ENCODE data around the gene SETD9. TPM values are rescaled to one million over a fixed set of nuclear protein-coding genes. Genes with fewer than 3 reads are reported as not detected.

Gene SETD9
- total and polyA plus RNA-seq, 2 of the 13 experiments (the other 11 are each of a cell fraction or from before 2014, with no cell fraction given): 4.8 to 17.8 TPM

- TF ChIP-seq AHDC1 (CRISPR knock-in tag; IDR thresholded peaks at IDR 0.05; ENCODE audit: borderline replicate concordance) (peak; percentile 18; the same call in 1 of the 2 replicates), ZNF414 (CRISPR knock-in tag; IDR thresholded peaks at IDR 0.05) (no peak), TCF12 (IDR thresholded peaks at IDR 0.05) (no peak), TCF12 (CRISPR knock-in tag; IDR thresholded peaks at IDR 0.05) (no peak), KAT8 (CRISPR knock-in tag; IDR thresholded peaks at IDR 0.05) (no peak; the same call in 1 of the 2 replicates), HHEX (CRISPR knock-in tag; IDR thresholded peaks at IDR 0.05) (no peak), ZNF296 (CRISPR knock-in tag; conservative IDR thresholded peaks at IDR 0.05) (no peak), FLYWCH1 (CRISPR knock-in tag; IDR thresholded peaks at IDR 0.05) (no peak), ZC3H4 (CRISPR knock-in tag; IDR thresholded peaks at IDR 0.05; ENCODE audit: borderline replicate concordance) (no peak), ETV6 (CRISPR knock-in tag; conservative IDR thresholded peaks at IDR 0.05) (no peak), FOSL2 (CRISPR knock-in tag; IDR thresholded peaks at IDR 0.05) (peak; percentile 2; the same call in 1 of the 2 replicates), ZFP62 (CRISPR knock-in tag; IDR thresholded peaks at IDR 0.05) (no peak), ZFP41 (CRISPR knock-in tag; IDR thresholded peaks at IDR 0.05; ENCODE audit: borderline replicate concordance) (no peak), JUN (CRISPR knock-in tag; IDR thresholded peaks at IDR 0.05) (peak; percentile 48; the same call in 1 of the 2 replicates), KAT7 (CRISPR knock-in tag; IDR thresholded peaks at IDR 0.05; ENCODE audit: borderline replicate concordance) (0 out of 2 replicates have a peak, but pooled peaks have one; percentile 18), SP140L (CRISPR knock-in tag; IDR thresholded peaks at IDR 0.05; ENCODE audit: borderline replicate concordance) (no peak), U2AF1 (optimal IDR thresholded peaks at IDR 0.05; ENCODE audit: low read depth, low read length) (peak; percentile 63), ZNF710 (CRISPR knock-in tag; IDR thresholded peaks at IDR 0.05; ENCODE audit: borderline replicate concordance) (no peak), ZNF253 (CRISPR knock-in tag; IDR thresholded peaks at IDR 0.05; ENCODE audit: borderline replicate concordance) (no peak), HDAC6 (IDR thresholded peaks at IDR 0.05; ENCODE audit: low read depth, low read length) (no peak), ZNF12 (CRISPR knock-in tag; IDR thresholded peaks at IDR 0.05) (no peak), ATRX (CRISPR knock-in tag; IDR thresholded peaks at IDR 0.05; ENCODE audit: borderline replicate concordance) (no peak), ZNF713 (CRISPR knock-in tag; IDR thresholded peaks at IDR 0.05) (no peak), TP53 (CRISPR knock-in tag; conservative IDR thresholded peaks at IDR 0.05) (no peak)
These were observed 992 bp downstream of the SETD9 start (continued) for GRCh38 chr5:56910210-56910965.

Data from HepG2 (cell line).